Fibroblast of villous mesenchyme (primary cell): ENCODE data around the gene PCDH9. TPM values are rescaled to one million over a fixed set of nuclear protein-coding genes. Genes with fewer than 3 reads are reported as not detected.
A peak's percentile ranks its signal among the peaks of the same experiment; 100 is the strongest.

Source experiments
- DNase-seq: peaks from one replicate; pipeline ENCODE4 v3.0.0-alpha.2; 2010; ENCODE audit warnings: low read depth
- H3K4me3 ChIP-seq: 2 replicates; pipeline ENCODE4 v1.5.1; 2011; ENCODE audit warnings: low read depth, mild to moderate bottlenecking, low read length
- total RNA-seq: library from RNA; depleted of rRNA; stranded (reverse); fragments of >200 nt; gene quantifications from 2 replicates; pipeline ENCODE4 v1.2.3, GENCODE V29; 2012
- TF ChIP-seq, protein P1 (sequence below): IDR thresholded peaks from 2 replicates; pipeline ENCODE4 v1.5.1; 2012; ENCODE audit warnings: low read depth, mild to moderate bottlenecking, low read length; ENCODE audit not compliant: insufficient read depth

The PCDH9 gene
- total RNA-seq, 1 donor: 9.9 TPM

- peak; percentile 13 for DNase-seq
- TF ChIP-seq, protein P1, sequence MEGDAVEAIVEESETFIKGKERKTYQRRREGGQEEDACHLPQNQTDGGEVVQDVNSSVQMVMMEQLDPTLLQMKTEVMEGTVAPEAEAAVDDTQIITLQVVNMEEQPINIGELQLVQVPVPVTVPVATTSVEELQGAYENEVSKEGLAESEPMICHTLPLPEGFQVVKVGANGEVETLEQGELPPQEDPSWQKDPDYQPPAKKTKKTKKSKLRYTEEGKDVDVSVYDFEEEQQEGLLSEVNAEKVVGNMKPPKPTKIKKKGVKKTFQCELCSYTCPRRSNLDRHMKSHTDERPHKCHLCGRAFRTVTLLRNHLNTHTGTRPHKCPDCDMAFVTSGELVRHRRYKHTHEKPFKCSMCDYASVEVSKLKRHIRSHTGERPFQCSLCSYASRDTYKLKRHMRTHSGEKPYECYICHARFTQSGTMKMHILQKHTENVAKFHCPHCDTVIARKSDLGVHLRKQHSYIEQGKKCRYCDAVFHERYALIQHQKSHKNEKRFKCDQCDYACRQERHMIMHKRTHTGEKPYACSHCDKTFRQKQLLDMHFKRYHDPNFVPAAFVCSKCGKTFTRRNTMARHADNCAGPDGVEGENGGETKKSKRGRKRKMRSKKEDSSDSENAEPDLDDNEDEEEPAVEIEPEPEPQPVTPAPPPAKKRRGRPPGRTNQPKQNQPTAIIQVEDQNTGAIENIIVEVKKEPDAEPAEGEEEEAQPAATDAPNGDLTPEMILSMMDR: no peak
- H3K4me3 ChIP-seq: no peak overlapping the region
Observed at GRCh38 chr13:66996503-66996902, 233.6 kb downstream of the PCDH9 start.

DNA sequence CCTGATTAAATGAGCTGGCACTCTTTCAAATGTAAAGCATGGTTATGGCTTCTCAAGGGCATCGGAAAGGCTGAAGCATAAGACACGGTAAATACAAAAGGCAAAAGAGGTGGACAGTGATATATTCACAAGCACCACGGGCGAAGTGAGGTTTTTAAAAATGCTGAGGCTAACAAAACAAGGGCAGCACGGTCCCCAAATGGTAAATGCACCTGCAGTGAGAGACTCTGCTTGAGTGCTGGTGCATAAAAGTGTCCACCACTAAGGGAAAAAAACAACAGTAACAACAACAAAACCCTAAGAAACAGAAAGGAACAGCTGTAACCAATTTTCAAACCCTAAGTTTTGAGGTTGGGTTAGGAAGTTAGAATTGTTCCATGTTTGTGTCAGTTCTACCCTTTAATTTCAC lies 234.9 kb downstream of the PCDH9 start:
- no peak for DNase-seq
- H3K4me3 ChIP-seq: no peak overlapping the region
- TF ChIP-seq, protein P1: no peak

- no peak overlapping the region for H3K4me3 ChIP-seq
- DNase-seq: no peak
- TF ChIP-seq, protein P1: no peak
Observed at GRCh38 chr13:66994517-66995202, 235.5 kb downstream of the PCDH9 start.

DNA sequence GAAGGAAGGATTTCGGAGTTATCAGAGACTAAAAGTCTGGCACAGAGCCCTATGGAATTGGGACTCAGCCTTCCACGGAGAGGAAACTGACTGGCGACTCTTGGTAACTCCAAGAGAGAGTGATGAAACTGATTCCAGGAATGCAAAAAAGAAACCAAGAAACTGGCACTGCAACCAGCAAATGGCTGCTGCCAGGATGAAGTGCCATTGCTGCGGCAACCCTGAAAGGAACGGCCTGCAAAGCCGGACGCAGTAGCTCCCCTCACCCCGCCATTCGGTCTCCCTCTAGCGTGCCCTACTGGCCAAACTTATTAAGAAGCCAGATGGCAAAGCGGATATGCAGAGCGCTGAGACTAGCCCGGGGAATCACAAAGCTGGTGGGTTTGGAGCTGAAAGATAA lies 236.0 kb downstream of the PCDH9 start:
- TF ChIP-seq, protein P1: peak; percentile 18
- H3K4me3 ChIP-seq: no peak overlapping the region
- peak; percentile 1 for DNase-seq

GRCh38 chr13:66992719-66993118 lies 237.4 kb downstream of the PCDH9 start:
- H3K4me3 ChIP-seq: no peak overlapping the region
- no peak for DNase-seq
- TF ChIP-seq, protein P1: no peak

GRCh38 chr13:66992183-66992582 lies 238.0 kb downstream of the PCDH9 start:
- peak; percentile 3 for DNase-seq
- no peak overlapping the region for H3K4me3 ChIP-seq
- TF ChIP-seq, protein P1: no peak

DNA sequence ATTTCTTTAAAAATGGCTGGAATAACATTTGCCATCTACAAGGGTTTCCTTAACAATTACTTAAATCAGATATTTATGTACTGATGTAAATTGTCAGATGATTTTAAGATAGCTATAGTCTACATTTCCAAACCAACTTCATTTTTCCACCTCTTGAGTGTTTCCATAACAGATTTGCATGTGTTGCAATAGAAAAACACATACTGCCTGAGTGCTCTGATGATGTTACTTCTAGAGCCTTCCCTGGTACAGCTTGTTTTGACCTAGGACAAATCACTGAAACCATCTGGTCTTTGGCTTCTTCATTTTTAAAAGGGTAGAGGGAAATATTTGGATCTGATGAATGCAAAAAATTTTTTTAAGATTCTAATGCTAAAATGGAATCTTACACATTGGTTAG lies 245.9 kb downstream of the PCDH9 start:
- TF ChIP-seq, protein P1: no peak
- peak; percentile 2 for DNase-seq
- H3K4me3 ChIP-seq: no peak overlapping the region
